Measurements from ENCODE around the gene EPHB4.
"Not testable (repeated sequence)": the region's sequence is repeated elsewhere in the genome, so short reads cannot be mapped to it uniquely, and the experiment has no call there.

EPHB4 gene

DNA sequence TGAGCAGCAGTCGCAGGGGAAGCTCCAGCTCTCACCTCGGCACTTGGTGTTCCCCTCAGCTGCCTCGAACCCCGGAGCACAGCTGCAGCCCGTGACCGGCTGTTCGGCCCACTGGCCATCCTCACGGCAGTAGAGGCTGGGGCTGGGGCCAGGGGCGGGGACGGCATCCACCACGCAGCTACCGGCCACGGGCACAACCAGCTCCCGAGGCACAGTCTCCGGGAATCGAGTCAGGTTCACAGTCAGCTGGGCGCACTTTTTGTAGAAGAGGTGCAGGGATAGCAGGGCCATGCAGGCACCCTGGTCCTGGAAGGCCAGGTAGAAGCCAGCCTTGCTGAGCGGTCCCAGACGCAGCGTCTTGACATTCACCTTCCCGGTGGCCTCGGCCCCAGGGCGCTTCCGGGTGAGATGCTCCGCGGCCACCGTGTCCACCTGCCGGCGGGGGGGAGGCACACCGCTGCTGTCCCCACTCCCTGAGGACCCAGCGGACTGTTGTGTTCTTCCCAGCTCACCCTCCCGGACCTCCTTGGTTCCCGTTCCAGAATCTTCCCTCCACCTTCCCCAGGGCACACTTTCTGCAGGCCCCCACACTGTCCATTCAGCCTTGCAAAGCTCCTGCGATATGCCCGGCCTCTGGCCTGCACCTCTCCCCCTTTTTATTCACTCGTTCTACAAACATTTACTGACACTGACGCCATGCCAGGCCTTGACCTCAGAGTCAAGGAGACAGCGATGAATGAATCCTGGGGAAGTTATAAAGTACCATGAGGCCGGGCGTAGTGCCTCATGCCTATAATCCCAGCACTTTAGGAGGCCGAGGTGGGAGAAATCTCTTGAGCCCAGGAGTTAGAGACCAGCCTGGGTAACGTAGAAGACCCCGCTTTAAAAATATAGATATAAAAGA, 4.8 kb downstream of the EPHB4 start:
- no peak for DNase-seq (ENCODE audit: low spot score)

DNA sequence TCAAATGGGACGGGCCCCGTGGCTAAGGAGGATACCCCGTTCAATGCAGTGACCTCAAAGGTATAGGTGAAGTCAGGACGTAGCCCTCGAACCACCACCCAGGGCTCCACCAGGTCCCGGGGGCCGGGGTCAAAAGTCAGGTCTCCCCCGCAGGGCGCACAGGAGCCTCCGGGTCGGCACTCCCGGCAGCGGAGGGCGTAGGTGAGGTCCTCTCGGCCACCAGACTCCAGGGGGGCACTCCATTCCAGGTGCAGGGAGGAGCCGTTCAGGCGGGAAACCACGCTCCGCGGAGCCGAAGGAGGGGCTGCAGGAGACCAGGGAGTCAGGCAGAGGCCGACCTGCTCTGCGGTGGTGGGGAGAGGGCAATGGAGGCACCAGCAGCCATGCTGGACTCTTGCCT, 7.7 kb downstream of the EPHB4 start:
- DNase-seq (ENCODE audit: low spot score): no peak

DNA sequence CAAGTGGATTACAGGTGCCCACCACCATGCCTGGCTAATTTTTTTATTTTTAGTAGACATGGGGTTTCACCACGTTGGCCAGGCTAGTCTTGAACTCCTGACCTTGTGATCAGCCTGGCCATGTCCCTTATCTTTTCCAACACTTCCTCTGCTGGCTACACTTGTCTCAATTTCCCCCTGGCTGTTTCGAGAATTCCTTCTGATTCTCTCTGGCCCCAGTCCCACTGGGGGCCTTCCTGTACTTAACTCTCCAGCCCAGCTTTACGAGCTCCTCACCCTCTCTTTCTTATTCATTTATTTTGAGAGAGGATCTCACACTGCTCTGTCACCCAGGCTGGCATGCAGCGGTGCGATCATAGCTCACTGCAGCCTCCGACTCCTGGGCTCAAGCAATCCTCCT, 8.5 kb downstream of the EPHB4 start:
- DNase-seq (ENCODE audit: low spot score): no peak

DNA sequence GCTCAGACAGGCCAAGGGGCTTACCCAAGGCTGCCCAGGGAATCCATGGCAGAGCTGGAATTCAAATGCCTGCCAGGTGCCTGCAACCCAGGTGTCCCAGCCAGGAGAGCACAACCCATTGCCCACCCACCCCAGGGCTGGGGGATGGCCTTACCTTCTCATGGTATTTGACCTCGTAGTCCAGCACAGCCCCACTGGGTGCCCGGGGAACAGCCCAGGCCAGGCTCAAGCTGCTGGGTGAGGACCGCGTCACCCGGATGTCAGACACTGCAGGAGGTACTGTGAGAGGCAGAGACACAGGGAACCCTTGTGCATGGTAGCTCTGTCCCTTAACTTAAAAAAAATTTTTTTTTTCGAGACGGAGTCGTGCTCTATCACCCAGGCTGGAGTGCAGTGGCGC, 9.0 kb downstream of the EPHB4 start:
- no peak for DNase-seq (ENCODE audit: low spot score)

DNA sequence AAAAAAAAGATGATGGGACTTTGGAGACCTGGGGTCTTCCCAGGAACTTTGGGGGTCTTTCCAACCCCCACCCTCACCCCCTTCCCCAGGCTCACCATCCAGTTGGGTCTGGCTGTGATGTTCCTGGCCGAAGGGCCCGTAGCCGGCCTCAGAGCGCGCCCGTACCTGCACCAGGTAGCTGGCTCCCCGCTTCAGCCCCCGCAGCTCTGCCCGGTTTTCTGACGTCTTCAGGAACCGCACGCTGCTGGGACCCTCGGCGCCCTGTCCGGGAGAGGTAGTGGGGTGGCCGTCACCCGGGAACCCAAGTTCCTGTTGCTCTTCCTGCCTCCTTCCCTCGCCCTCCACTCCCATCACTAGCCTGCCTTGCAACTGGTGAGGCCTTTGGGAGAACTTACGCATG, 10.2 kb downstream of the EPHB4 start:
- DNase-seq (ENCODE audit: low spot score): no peak

DNA sequence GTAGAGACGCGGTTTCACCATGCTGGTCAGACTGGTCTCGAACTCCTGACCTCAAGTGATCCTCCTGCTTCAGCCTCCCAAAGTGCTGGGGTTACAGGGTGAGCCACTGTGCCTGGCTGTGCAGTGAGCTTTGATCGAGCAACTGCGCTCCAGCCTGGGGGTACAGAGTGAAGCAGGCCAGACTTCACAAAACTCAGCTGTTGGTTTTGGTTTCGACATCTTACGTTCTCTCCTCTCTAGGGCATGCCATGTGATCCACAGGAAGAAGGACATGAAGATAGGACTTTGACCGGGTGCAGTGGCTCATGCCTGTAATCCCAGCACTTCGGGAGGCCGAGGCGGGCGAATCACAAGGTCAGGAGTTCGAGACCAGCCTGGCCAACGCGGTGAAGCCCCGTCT, 10.8 kb downstream of the EPHB4 start:
- not testable (repeated sequence) for DNase-seq (ENCODE audit: low spot score)

DNA sequence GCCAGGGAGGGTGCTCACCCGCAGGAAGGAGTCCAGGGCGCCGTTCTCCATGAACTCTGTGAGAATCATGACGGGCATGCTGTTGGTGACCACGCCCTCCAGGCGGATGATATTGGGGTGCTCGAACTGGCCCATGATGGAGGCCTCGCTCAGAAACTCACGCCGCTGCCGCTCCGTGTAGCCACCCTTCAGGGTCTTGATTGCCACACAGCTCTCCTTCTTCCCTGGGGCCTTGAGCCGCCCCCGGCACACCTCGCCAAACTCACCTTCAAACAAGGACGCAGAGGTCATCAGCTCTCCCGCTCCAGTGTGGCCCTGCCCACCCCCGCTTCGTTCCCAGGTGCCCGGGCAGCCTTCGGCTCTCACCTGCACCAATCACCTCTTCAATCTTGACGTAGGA, 14.6 kb downstream of the EPHB4 start:
- no peak for DNase-seq (ENCODE audit: low spot score)

DNA sequence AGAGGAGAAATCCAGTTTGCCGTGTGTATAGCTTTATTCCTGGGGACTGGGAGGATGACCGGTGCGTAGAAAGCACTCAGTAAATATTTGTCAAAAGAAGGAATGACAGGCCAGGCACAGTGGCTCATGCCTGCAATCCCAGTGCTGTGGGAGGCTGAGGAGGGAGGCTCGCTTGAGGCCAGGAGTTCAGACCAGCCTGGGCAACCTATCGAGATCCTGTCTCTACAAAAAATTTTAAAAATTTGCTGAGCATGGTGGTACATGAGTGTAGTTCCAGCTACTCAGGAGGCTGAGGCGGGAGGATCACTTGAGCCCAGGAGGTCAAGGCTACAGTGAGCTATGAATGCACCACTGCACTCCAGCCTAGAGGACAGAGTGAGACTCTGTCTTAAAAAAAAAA, 15.8 kb downstream of the EPHB4 start:
- no peak for DNase-seq (ENCODE audit: low spot score)

DNA sequence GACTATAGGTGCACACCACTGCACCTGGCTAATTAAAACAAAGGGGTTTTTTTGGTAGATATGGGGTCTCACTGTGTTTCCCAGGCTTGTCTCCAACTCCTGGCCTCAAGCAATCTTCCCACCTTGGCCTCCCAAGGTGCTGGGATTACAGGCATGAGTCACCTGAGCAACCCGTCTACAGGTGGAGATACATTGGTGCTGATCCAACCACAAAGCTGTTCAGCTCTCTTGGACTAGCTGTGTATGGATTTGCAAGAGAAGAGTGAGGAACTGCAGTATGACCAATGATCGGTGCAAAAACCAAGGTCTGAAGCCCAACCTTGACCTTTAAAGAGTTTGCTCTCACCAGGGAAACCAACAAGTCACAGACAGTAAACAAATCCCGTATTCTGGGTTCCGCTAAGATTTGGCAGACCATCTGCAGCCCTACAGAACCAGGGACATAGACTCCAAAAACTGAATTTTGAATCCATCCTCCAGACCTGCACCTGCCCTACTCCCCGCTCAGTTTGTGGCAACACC, 18.9 kb downstream of the EPHB4 start:
- no peak for DNase-seq (ENCODE audit: low spot score)

DNA sequence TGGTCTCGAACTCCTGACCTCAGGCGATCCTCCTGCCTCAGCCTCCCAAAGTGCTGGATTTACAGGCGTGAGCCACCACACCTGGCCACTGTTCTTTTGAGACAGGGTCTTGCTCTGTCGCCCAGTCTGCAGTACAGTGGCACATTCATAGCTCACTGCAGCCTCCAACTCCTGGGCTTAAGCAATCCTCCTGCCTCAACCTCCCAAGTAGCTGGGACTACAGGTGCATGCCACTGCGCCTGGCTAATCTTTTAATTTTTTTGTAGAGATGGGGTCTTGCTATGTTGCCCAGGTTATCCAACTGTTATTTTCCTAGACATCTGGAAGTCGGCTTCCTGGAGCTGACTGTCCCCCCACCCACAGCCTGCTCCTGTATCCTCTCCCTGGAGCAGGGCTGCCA, 20.4 kb downstream of the EPHB4 start:
- DNase-seq (ENCODE audit: low spot score): not testable (repeated sequence)

DNA sequence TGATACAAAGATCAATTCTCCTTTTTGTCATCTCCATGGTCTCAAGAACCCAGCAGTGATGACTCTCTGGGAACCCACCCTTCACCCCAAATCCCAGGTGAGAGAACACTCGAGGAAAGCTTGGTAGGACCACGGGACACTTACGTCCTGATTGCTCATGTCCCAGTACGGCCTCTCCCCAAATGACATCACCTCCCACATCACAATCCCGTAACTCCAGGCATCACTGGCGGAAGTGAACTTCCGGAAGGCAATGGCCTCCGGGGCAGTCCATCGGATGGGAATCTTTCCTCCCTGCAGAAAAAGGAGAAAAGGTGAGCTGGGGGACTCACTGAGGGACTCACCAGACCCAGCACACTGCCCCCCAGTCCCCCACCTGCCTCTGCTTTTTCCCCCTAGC, 21.0 kb downstream of the EPHB4 start:
- DNase-seq (ENCODE audit: low spot score): no peak

DNA sequence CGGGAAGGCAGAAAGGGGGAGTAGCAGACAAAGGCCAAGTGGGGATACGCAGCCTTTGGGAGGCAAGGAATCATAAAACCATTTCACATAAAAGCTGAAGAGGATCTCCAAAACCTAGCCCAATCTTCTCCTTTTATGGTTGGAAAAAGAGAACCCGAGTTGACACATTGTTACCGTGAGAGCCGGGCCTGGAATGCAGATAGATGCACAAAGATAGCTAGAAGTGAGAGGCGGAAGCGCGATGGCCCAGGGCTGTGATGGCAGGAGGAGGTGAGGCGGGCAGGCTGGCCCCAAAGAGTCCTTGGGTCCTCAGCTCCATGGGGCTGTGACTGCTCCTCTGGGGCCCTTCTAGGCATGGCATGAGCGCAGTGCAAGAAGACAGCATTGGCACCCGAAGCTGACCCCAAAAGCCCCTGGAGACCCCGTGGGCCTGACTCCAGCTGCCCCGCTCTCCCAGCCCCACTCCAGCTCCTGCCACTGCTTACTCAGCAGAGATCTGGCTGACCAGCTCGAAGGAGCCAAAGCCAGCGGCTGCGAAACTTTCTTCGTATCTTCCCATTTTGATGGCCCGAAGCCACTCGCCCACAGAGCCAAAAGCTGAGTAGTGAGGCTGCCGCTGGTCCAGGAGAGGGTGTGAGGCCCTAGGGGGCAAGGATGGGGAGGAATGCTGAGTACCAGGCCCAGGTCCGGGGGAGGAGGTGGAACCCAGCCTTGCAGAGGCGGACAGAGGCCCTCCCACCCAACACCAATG, 22.5 kb downstream of the EPHB4 start:
- DNase-seq (ENCODE audit: low spot score): no peak

DNA sequence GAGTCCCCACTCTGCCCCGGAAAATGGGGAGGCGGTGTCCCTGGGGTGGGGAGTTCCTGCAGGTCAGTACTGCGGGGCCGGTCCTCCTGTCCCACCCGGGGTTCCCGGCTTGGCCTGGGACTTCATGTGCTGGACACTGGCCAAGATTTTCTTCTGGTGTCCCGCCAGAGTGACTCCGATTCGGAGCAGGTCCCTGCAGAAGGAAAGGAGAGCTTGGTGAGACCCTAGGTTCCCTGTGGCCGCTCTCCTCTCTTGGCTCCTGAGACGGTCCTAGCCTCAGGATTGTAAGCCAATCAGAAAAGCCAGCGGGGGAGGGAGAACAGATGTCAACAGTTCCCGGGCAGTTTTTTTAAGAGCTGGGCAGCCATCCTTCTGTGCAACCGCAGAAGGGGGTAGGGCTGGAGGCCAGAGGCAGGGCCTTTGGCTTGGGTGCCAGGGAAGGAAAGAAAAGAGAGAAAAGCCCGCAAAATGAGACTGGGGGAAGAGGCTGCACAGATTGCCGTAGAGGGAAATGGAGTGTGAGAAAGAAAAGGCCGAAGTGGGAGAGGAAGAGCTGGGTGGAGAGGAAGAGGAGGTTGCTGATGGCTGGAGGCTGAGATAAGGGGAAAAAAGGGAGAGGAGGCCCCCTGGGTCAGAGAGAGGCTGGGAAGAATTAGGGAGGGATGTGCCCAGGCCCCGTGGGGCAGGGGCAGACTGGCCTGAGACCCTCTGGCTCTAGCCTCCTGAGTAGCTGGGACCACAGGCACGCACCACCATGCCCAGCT, 23.7 kb downstream of the EPHB4 start:
- peak; percentile 96 for DNase-seq (ENCODE audit: low spot score)

DNA sequence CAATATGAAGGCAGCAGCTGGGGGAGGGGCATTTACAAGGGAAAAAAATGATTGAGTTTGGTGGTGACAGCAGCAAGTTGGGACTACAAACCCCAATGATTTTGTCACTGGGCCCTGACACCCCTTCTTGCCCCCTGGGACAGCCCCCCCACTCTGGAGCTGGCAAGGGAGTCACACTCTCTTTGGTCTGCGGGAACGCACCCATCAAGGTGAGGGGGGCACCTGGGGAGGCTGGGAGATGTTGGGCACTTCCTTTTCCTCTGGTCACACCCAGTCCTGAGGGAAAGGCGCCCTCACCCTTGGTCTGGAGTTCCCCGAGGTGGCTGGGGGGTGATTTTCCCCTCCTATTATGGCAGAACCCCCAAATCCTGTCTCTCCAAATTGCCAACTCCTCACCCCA, 24.4 kb downstream of the EPHB4 start:
- DNase-seq (ENCODE audit: low spot score): no peak

DNA sequence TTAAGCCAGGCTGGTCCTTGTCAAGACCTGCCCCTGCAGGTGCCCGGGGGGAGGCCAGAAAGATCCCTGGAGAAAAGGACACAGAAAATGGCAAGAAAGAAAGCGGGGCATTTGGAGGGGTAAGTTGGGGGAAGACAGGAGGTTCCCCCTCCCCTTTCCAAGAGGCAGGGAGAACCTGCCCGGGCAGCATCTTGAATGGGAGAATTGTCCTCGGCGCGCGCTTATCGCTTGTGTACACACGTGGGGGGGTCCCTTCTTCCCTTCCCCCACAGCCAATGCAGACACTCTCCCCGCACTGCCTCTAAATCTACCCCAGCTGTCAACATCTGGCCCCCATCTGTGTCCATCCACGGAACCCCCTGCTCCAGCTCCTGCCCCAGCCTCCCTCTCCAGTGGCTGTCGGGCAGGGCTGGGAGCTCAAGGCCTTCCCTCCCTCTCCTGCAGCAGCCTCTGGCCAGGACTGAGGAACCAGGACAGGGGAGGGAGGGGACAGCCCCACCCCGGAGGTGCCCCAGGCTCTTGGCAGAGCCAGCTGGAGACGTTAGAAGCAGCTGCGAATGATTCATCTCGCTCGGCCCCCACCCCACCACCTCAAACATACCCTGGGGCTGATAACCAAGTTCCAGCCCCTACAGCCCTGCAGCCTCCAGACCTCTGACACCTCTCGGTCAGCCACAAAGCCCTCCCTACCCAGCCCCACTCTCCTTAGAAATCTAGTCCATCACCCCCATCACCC, 25.3 kb downstream of the EPHB4 start:
- DNase-seq (ENCODE audit: low spot score): peak; percentile 80

DNA sequence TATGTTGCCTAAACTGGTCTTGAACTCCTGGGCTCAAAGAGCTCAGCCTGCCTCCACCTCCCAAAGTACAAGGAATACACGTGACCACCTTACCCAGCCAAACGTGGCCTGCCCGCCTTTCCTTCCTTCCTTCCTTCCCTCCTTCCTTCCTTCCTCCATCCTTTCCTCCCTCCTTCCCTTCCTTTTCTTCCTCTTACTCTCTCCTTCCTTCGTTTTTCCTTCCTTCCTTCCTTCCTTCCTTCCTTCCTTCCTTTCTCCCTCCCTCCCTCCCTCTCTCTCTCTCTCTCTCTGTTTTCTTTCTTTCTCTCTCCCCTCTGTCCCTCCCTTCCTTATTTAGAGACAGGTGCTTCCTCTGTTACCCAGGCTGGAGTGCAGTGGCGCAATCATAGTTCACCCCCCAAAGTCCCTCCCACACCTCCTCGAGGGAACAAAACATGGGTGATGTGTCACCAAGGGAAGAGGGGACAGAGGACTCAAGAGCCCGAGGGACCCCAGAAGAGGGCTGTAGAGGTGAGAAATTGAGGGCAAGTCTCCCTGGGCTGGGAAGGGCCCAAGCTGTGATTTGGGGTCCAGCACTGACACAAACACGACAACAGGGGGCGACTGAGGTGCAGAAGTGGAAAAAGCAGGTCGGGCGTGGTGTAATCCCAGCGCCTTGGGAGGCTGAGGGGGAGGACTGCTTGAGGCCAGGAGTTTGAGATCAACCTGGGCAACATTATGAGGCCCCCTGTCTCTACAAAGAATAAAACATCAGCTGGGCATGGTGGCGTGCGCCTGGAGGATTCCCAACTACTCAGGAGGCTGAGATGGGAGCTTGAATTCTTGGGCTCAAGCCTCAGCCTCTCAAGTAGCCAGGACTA, 28.1 kb downstream of the EPHB4 start:
- peak; percentile 76 for DNase-seq (ENCODE audit: low spot score)

DNA sequence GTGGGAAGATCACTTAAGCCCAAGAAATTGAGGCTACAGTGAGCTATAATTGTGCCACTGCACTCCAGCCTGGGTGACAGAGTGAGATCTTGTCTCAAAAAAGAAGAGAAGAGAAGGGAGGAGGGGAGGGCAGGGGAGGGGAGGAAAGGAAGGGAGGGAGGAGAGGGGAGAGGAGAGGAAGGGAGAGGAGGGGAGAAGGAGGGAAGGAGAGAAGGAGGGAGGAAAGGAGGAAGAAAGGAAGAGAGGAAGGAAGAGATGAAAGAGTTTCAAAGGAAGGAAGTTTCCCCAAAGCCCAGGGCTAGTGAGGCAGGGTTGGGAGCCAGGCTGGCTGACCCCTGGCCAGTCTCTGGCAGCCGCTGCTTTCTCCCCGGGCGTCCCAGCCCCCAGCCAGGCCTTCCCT, 32.6 kb downstream of the EPHB4 start:
- DNase-seq (ENCODE audit: low spot score): no peak

DNA sequence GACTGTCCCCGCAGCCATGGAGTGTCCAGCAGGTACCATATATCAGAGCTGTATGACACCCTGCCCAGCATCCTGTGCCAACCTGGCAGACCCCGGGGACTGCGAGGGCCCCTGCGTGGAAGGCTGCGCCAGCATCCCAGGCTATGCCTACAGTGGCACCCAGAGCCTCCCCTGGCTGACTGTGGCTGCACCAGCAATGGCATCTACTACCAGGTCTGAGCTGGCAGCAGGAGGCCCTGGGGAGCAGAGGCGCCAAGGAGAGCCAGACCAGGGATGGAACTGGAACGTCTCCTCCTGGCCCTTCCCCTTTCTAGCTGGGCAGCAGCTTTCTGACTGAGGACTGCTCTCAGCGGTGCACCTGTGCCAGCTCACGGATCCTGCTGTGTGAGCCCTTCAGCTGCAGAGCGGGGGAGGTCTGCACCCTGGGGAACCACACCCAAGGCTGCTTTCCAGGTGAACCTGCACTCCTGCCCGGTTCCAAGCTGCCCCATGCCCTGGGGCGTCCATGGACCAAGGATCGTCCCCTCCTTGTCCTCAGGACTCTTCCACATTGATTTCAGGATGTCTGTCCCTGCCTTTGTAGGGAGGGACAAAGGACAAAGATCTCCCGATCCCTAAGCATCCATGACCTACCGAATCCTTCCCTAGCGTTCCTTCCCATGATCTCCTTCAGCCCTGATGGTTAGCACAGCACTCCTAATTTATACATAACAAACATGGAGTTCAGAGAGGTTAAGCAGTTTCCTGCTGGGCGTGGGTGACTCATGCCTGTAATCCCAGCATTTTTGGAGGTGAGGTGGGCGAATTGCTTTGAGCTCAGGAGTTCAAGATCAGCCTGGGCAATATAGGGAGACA, 33.3 kb downstream of the EPHB4 start:
- no peak for DNase-seq (ENCODE audit: low spot score)

DNA sequence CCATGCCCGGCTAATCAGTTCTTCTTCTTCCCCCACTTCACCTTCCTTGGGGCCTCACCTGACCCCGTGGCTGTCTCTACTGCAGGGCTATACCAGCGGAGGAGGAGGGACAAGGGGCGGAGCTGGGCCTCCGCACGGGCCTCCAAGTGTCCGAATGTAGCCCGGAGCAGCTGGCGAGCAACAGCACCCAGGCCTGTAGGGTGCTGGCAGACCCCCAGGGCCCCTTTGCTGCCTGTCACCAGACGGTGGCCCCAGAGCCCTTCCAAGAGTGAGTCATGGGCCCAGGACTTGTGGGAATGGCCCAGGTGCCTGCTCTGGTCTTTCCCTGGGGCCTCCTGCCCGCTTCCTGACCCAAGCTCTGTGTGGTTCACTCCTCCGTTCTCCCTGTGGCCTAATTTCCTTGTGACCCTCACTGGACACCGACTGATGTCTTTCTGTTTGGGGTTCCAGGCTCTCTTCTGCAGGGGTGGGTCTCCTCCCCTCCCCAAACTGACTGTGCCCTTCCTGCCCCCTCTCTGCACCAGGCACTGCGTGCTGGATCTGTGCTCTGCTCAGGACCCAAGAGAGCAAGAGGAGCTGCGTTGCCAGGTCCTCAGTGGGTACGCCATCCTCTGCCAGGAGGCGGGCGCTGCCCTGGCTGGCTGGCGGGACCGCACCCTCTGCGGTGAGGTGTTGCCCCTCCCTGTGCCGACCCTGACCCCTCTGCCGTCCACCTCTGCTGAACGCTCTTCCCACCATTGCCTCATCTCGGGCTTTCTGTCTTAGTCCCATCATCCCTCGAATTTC, 35.2 kb downstream of the EPHB4 start:
- DNase-seq (ENCODE audit: low spot score): no peak
